ENCODE measurements around the gene DIAPH3.
"Not testable (repeated sequence)": the region's sequence is repeated elsewhere in the genome, so short reads cannot be mapped to it uniquely, and the experiment has no call there.

DIAPH3 gene, protein sequence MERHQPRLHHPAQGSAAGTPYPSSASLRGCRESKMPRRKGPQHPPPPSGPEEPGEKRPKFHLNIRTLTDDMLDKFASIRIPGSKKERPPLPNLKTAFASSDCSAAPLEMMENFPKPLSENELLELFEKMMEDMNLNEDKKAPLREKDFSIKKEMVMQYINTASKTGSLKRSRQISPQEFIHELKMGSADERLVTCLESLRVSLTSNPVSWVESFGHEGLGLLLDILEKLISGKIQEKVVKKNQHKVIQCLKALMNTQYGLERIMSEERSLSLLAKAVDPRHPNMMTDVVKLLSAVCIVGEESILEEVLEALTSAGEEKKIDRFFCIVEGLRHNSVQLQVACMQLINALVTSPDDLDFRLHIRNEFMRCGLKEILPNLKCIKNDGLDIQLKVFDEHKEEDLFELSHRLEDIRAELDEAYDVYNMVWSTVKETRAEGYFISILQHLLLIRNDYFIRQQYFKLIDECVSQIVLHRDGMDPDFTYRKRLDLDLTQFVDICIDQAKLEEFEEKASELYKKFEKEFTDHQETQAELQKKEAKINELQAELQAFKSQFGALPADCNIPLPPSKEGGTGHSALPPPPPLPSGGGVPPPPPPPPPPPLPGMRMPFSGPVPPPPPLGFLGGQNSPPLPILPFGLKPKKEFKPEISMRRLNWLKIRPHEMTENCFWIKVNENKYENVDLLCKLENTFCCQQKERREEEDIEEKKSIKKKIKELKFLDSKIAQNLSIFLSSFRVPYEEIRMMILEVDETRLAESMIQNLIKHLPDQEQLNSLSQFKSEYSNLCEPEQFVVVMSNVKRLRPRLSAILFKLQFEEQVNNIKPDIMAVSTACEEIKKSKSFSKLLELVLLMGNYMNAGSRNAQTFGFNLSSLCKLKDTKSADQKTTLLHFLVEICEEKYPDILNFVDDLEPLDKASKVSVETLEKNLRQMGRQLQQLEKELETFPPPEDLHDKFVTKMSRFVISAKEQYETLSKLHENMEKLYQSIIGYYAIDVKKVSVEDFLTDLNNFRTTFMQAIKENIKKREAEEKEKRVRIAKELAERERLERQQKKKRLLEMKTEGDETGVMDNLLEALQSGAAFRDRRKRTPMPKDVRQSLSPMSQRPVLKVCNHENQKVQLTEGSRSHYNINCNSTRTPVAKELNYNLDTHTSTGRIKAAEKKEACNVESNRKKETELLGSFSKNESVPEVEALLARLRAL

GRCh38 chr13:60163478-60164233 is at the start of gene DIAPH3:
TSS of gene DIAPH3 (minus strand) at chr13:60163928. CDS start at chr13:60163766, 162 bp downstream.
- DNase-seq, result peak; percentile 77

DNA sequence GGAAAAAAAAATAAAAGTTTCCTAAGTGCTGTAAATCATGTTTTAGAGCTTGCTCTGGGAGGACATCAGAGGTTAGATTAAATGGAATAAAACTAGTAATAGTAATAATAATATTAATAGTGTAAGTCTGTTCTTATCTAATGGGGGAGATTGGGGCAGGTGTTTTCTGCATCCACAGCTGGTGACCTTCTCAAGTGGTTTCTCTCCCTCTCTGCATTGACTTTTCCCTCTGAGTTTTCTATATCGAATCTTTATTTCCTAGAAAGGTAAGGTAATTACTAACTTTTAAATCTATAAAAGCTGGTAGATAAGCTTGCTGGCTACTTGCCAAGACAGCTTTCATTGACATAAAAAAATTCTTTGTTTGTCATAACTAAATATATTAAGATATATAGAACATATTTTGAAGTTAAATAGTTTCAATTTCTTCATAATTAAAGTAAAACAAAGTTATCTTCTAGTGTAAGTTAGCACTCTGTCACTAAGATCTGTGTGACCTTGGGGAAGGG is 49.6 kb upstream of the DIAPH3 start:
- DNase-seq, result no peak

DNA sequence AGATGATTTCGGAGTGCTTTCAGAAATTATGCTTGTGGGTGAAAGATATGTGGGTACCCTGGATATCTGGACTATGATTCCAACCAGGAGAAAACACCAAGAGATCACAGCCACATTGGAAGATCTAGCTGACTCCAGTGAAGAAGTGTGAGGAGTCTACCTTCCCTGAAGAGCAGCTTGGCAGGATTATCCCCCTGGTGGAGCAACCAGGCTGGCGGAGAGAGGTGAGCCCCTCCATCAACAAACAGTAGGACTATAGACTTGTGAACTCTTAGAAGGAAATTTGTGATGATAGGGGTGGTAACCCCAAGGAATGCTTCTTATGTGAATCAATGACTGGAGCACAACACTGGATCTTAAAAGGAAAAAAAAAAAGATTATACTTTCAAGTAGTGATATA is 47.8 kb upstream of the DIAPH3 start:
- DNase-seq, result no peak

DNA sequence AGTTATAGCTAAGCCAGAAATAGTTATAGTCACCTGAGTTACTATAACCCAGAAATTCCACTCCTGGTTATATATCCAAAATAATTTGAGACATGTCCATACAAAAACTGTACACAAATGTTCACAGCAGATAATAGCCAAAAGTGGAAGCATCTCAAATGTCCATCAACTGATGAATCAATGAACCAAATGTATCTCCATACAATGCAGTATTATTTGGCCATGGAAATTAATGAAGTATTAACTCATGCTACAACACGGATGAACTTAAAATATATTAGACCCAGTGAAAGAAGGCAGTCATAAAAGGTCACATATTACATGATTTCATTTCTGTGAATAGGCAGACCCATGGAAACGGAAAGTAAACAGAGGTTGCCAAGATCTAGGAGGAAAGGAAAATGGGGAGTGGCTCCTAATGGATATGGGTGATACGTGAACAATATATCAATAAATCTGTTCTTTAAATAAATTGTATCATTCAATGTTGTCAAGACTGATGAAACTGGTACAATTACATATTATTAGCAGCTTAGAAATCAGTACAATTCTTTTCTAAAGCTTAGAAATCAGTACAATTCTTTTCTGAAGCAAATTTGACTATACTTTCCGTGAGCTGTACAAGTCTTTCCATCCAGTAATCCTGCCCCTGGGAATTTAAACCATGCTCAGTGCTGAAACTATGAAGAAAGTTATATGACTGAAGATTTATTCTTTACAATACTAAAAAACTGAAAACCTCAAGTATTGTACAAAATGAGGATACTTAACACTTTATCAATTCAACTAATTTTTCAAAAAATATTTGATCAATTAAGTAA is 47.0 kb upstream of the DIAPH3 start:
- no peak for DNase-seq

GRCh38 chr13:60205499-60205898 is 41.8 kb upstream of the DIAPH3 start:
- DNase-seq, result not testable (repeated sequence)

DNA sequence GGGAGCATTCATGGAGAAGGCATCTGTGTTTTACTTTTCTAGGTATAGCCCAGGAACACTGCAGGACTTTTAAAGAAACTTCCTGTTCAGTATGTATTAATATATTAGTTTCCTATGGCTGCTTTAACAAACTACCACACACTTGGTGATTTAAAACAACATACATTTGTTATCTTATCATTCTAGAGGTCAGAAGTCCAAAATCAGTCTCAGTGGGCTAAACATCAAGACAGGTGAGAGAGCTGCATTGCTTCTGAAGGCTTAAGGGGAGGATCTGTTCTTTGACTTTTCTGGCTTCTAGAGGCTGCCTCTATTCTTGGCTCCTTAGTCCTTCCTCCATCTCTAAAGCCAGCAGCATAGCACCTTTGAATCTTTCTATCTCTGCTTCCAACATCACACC is 37.6 kb upstream of the DIAPH3 start:
- no peak for DNase-seq

- not testable (repeated sequence) for DNase-seq
Measured at GRCh38 chr13:60195893-60196292, 32.2 kb upstream of the DIAPH3 start.

- DNase-seq, result no peak
Measured at GRCh38 chr13:60182907-60183306, 19.2 kb upstream of the DIAPH3 start.

DNA sequence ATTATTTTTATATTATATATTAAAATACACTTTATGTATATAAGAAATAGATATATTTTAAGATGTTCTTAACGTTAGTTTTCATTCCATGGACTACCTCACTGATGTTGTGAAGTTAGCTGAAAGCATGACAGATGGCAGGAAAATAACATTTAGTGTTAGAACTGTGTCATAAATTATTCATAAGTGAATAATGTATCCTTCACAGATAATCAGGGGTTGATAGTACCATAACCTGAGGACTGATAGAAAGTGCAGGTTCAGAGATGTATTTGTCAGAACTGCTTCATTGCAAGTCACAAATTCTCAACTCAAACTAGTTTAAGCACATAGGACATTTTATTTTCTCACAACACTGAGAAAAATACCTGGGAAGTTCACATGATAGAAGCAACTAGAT is 14.6 kb upstream of the DIAPH3 start:
- no peak for DNase-seq

DNA sequence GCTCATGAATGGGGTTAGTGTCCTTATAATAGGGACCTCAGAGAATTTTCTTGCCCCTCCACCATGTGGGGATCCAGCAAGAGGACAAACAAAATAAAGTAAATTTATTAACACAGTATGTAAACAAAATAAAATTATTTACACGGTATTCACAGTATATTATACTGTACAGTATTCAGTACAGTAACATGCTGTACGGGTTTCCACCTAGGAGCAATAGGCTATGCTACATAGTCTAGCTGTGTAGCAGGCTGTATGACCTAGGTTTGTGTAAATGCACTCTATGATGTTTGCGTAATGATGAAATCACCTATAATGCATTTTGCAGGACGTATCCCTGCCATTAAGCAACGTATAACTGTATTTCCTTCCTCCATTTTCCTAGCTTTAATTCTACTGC is 11.8 kb upstream of the DIAPH3 start:
- DNase-seq, result no peak

- DNase-seq, result no peak
Measured at GRCh38 chr13:60174113-60174512, 10.4 kb upstream of the DIAPH3 start.

GRCh38 chr13:60172111-60172510 is 8.4 kb upstream of the DIAPH3 start:
- no peak for DNase-seq

DNA sequence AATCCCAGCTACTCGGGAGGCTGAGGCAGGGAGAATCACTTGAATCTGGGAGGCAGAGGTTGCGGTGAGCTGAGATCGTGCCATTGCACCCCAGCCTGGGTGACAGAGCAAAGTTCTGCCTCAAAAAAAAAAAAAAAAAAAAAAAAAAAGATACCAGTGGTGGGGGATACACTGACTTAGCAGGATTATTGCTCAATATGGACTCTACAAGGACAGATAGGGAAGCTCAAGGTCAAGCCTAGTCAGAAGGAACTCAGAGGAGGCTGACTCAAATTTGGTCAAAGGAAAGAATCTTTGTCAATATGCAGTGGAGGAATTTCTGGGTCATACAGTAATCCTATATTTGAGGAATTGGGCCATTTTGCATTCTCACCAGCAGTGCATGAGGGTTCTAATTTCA is 6.7 kb upstream of the DIAPH3 start:
- DNase-seq, result no peak

GRCh38 chr13:60169239-60170031 is 5.7 kb upstream of the DIAPH3 start:
- no peak for DNase-seq

- DNase-seq, result no peak
Measured at GRCh38 chr13:60167121-60167520, 3.4 kb upstream of the DIAPH3 start.

DNA sequence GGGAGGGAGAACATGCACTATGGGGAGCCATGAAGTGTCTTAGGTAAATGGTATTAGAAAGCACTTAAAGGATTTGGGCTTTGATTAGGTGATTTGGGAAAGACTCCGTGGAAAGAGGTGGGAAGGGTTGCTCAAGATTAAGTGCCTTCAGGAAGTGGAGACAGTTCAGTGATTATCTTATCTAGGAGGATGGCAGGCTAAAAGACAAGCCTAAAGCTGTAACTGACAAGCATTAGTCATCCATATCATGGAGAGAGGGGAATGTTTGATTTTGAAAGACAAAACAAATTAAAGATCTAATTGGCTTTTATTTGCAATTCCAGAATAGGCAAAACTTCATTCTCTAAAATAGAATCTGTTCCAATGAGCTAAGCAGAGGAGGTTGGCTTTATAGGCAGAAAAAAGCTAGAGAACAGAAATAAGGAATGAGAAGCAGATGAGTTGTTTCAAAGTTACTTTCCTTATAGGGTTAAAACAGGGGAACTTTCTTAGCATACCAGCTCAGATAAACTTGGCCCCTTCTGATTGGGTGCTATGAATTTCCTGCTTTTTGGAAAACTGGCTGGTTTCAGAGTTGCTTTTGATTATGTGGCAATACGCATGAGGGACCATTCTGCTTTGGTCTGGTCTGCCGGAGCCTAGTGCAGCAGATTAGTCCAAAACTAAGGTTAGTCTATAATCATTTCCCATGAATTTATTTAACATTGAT is 1.8 kb upstream of the DIAPH3 start:
- DNase-seq, result no peak

DNA sequence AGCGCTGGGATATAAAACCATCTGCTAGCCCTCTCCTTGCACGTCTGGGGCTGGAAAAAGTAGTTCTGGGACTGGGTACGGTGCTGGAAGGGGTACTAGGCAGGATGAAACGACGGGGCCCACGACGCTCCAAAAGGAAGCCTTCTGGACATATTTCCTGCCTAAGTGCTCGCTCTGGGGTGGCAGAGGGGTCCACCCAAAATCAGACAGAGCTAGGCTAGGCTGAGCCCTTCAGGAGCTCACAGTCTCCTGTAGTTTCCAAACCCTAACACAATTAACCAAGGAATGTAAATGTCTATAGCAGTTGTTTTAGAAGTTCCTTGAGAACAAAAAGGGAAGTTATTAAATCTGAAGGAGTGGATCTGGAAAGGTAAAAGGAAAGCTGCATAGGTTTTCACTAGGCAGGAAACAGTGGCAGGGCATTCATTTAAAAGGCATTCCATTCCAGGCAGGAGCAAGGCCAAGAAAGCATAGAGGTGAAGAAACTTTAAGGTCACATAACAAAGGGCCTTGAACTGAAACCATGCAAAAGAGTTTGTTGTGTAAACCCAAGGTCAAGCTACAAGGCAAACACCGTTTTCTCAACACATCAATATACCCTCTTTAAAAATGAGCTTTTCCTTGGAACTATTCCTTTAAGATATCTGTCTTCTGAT is 634 bp upstream of the DIAPH3 start:
- no peak for DNase-seq

DNA sequence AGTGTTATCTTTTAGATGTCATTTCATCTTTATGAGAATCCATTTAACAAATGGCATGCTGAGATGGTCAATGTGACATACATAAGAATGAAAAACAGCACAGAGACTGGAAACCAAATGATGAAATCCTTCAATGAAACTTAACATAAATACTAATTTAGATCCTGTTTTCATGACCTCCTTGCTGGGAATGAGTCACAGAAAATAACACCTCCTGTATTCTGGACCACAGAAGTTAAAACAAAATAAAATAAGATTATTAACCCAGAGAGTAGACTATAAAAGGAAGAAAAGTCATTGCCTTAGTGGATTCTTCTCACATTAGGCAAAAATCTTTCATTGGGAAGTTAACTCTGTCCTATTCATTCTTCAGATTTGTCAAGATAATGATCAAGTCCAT is 1.6 kb downstream of the DIAPH3 start:
- no peak for DNase-seq

GRCh38 chr13:60158321-60158801 is 5.4 kb downstream of the DIAPH3 start:
- no peak for DNase-seq
